ENCODE measurements around the gene TRNAU1AP. TPM values are rescaled to one million over a fixed set of nuclear protein-coding genes. Genes with fewer than 3 reads are reported as not detected.
"Not testable (repeated sequence)": the region's sequence is repeated elsewhere in the genome, so short reads cannot be mapped to it uniquely, and the experiment has no call there.

Gene TRNAU1AP
- total and polyA plus RNA-seq, 4 experiments from 2014 or later, result 25.8 to 46.7 (median 38.5) TPM

- Mint-ChIP-seq H3K27ac (no peak overlapping the region), H3K4me1 (peaks cover 0 to 4% (median 0%) of the 10 kb centered on the region in 4 donors), H3K4me3 (no peak overlapping the region), H3K9me3 (no peaks in the 10 kb centered on the region), H3K27me3 (no peaks in the 10 kb centered on the region), H3K36me3 (peaks cover 18 to 27% of the 10 kb centered on the region in 2 donors)
- ChIA-PET POLR2A (ENCODE audit: partially characterized antibody) (no interaction called here), CTCF (ENCODE audit: partially characterized antibody) (no interaction called here)
- DNase-seq, result no peak
- Histone ChIP-seq H3K9me3 (ENCODE audit: control insufficient read depth in 1 of 2, low read length in 2 of 2) (no peaks in the 10 kb centered on the region), H3K4me3 (ENCODE audit: low read length in 2 of 2) (no peak overlapping the region), H3K36me3 (ENCODE audit: insufficient read depth, low read length) (peaks cover 19% of the 10 kb centered on the region), H3K4me1 (ENCODE audit: insufficient read depth, low read length) (no peaks in the 10 kb centered on the region), H3K27me3 (ENCODE audit: insufficient read depth, low read length) (no peaks in the 10 kb centered on the region), H3K27ac (ENCODE audit: low read depth, low read length) (no peak overlapping the region)
- intact Hi-C loops (cut with micrococcal nuclease), result no loop called here
These were observed 17.7 kb upstream of the TRNAU1AP start for GRCh38 chr1:28535180-28535579.

GRCh38 chr1:28537457-28538199, 15.3 kb upstream of the TRNAU1AP start:
- H3K9me3 Mint-ChIP-seq, result no peaks in the 10 kb centered on the region
- no peaks in the 10 kb centered on the region for H3K27me3 Mint-ChIP-seq
- no peaks in the 10 kb centered on the region for H3K9me3 ChIP-seq (ENCODE audit: control insufficient read depth in 1 of 2, low read length in 2 of 2)
- ChIA-PET CTCF (ENCODE audit: partially characterized antibody) (interaction anchor here (0.6 kb wide), 1 partner anchor 996 kb away, joined by 3 read pairs; no protein-coding TSS in a partner anchor), POLR2A (ENCODE audit: partially characterized antibody) (interaction anchor here (0.9 kb wide), 1 partner anchor 44 kb away, joined by 4 read pairs; no protein-coding TSS in a partner anchor)
- no peak for DNase-seq
- H3K4me1 ChIP-seq (ENCODE audit: insufficient read depth, low read length), result no peaks in the 10 kb centered on the region
- no peak overlapping the region for H3K4me3 ChIP-seq (ENCODE audit: low read length in 2 of 2)
- no peak overlapping the region for H3K27ac ChIP-seq (ENCODE audit: low read depth, low read length)
- H3K27me3 ChIP-seq (ENCODE audit: insufficient read depth, low read length), result no peaks in the 10 kb centered on the region
- intact Hi-C loops (cut with micrococcal nuclease), result no loop called here
- peak overlapping the region in 1 of 7 donors; percentile 31 for H3K27ac Mint-ChIP-seq
- no peak overlapping the region for H3K4me3 Mint-ChIP-seq
- H3K36me3 ChIP-seq (ENCODE audit: insufficient read depth, low read length), result peaks cover 19% of the 10 kb centered on the region
- H3K36me3 Mint-ChIP-seq, result peaks cover 13 to 18% of the 10 kb centered on the region in 2 donors
- no peaks in the 10 kb centered on the region for H3K4me1 Mint-ChIP-seq

GRCh38 chr1:28538286-28538685, 14.6 kb upstream of the TRNAU1AP start:
- Mint-ChIP-seq H3K4me1 (no peaks in the 10 kb centered on the region), H3K27me3 (no peaks in the 10 kb centered on the region), H3K9me3 (no peaks in the 10 kb centered on the region), H3K36me3 (peaks cover 13 to 18% of the 10 kb centered on the region in 2 donors), H3K4me3 (no peak overlapping the region), H3K27ac (peak overlapping the region in 3 of 7 donors; percentile 32 to 70 (median 54))
- H3K36me3 ChIP-seq (ENCODE audit: insufficient read depth, low read length), result peaks cover 19% of the 10 kb centered on the region
- H3K4me3 ChIP-seq (ENCODE audit: low read length in 2 of 2), result no peak overlapping the region
- ChIA-PET CTCF (ENCODE audit: partially characterized antibody) (no interaction called here), POLR2A (ENCODE audit: partially characterized antibody) (interaction anchor here (0.6 to 0.9 kb wide), 2 partner anchors 11 to 43 kb away, joined by 3 to 4 read pairs; no protein-coding TSS in a partner anchor)
- H3K27me3 ChIP-seq (ENCODE audit: insufficient read depth, low read length), result no peaks in the 10 kb centered on the region
- no peaks in the 10 kb centered on the region for H3K4me1 ChIP-seq (ENCODE audit: insufficient read depth, low read length)
- H3K27ac ChIP-seq (ENCODE audit: low read depth, low read length), result no peak overlapping the region
- intact Hi-C loops (cut with micrococcal nuclease), result no loop called here
- no peaks in the 10 kb centered on the region for H3K9me3 ChIP-seq (ENCODE audit: control insufficient read depth in 1 of 2, low read length in 2 of 2)
- no peak for DNase-seq

- no peaks in the 10 kb centered on the region for H3K9me3 Mint-ChIP-seq
- no peak overlapping the region for H3K4me3 Mint-ChIP-seq
- DNase-seq, result no peak
- Histone ChIP-seq H3K4me3 (ENCODE audit: low read length in 2 of 2) (no peak overlapping the region), H3K27ac (ENCODE audit: low read depth, low read length) (no peak overlapping the region), H3K9me3 (ENCODE audit: control insufficient read depth in 1 of 2, low read length in 2 of 2) (no peaks in the 10 kb centered on the region), H3K36me3 (ENCODE audit: insufficient read depth, low read length) (peaks cover 10% of the 10 kb centered on the region), H3K4me1 (ENCODE audit: insufficient read depth, low read length) (no peaks in the 10 kb centered on the region), H3K27me3 (ENCODE audit: insufficient read depth, low read length) (no peaks in the 10 kb centered on the region)
- H3K36me3 Mint-ChIP-seq, result peaks cover 9 to 12% of the 10 kb centered on the region in 2 donors
- H3K27me3 Mint-ChIP-seq, result no peaks in the 10 kb centered on the region
- CTCF ChIA-PET (ENCODE audit: partially characterized antibody), result no interaction called here
- H3K27ac Mint-ChIP-seq, result no peak overlapping the region
- POLR2A ChIA-PET (ENCODE audit: partially characterized antibody), result no interaction called here
- intact Hi-C loops (cut with micrococcal nuclease), result no loop called here
- no peaks in the 10 kb centered on the region for H3K4me1 Mint-ChIP-seq
These were observed 12.2 kb upstream of the TRNAU1AP start for GRCh38 chr1:28540651-28541050.

GRCh38 chr1:28541414-28542015, 11.4 kb upstream of the TRNAU1AP start:
- CTCF ChIA-PET (ENCODE audit: partially characterized antibody); H3K9me3 Mint-ChIP-seq: not testable (repeated sequence)
- POLR2A ChIA-PET (ENCODE audit: partially characterized antibody), result interaction anchor here (0.6 kb wide), 1 partner anchor 40 kb away, joined by 3 read pairs; no protein-coding TSS in a partner anchor

GRCh38 chr1:28545246-28545628, 7.6 kb upstream of the TRNAU1AP start:
- POLR2A ChIA-PET (ENCODE audit: partially characterized antibody), result interaction anchor here (1.0 kb wide), 1 partner anchor 36 kb away, joined by 4 read pairs; no protein-coding TSS in a partner anchor

More at GRCh38 chr1:28541414-28542015, 11.4 kb upstream of the TRNAU1AP start:
- H3K4me3 Mint-ChIP-seq; H3K27ac ChIP-seq (ENCODE audit: low read depth, low read length); H3K9me3 ChIP-seq (ENCODE audit: control insufficient read depth in 1 of 2, low read length in 2 of 2); H3K36me3 Mint-ChIP-seq; H3K36me3 ChIP-seq (ENCODE audit: insufficient read depth, low read length); DNase-seq; H3K4me1 Mint-ChIP-seq; H3K27ac Mint-ChIP-seq; intact Hi-C loops (cut with micrococcal nuclease); H3K4me1 ChIP-seq (ENCODE audit: insufficient read depth, low read length); H3K27me3 Mint-ChIP-seq; H3K27me3 ChIP-seq (ENCODE audit: insufficient read depth, low read length); H3K4me3 ChIP-seq (ENCODE audit: low read length in 2 of 2): not testable (repeated sequence)

GRCh38 chr1:28548318-28548717, 4.6 kb upstream of the TRNAU1AP start:
- CTCF ChIA-PET (ENCODE audit: partially characterized antibody), result interaction anchor here (1.4 kb wide), 1 partner anchor 33 kb away, joined by 4 read pairs; no protein-coding TSS in a partner anchor
- Histone ChIP-seq H3K9me3 (ENCODE audit: control insufficient read depth in 1 of 2, low read length in 2 of 2) (no peaks in the 10 kb centered on the region), H3K27ac (ENCODE audit: low read depth, low read length) (no peak overlapping the region), H3K27me3 (ENCODE audit: insufficient read depth, low read length) (no peaks in the 10 kb centered on the region), H3K4me1 (ENCODE audit: insufficient read depth, low read length) (peaks cover 8% of the 10 kb centered on the region), H3K36me3 (ENCODE audit: insufficient read depth, low read length) (no peaks in the 10 kb centered on the region), H3K4me3 (ENCODE audit: low read length in 2 of 2) (no peak overlapping the region)
- H3K4me1 Mint-ChIP-seq, result peaks cover 2 to 16% (median 10%) of the 10 kb centered on the region in 4 donors
- POLR2A ChIA-PET (ENCODE audit: partially characterized antibody), result no interaction called here
- no peak overlapping the region for H3K4me3 Mint-ChIP-seq
- H3K9me3 Mint-ChIP-seq, result peaks cover 0 to 2% (median 0%) of the 10 kb centered on the region in 8 donors
- intact Hi-C loops (cut with micrococcal nuclease), result no loop called here
- peaks cover 0 to 9% of the 10 kb centered on the region in 2 donors for H3K36me3 Mint-ChIP-seq
- H3K27ac Mint-ChIP-seq, result no peak overlapping the region
- no peak for DNase-seq
- H3K27me3 Mint-ChIP-seq, result no peaks in the 10 kb centered on the region

More at GRCh38 chr1:28545246-28545628, 7.6 kb upstream of the TRNAU1AP start:
- H3K36me3 Mint-ChIP-seq, result no peaks in the 10 kb centered on the region
- Histone ChIP-seq H3K9me3 (ENCODE audit: control insufficient read depth in 1 of 2, low read length in 2 of 2) (no peaks in the 10 kb centered on the region), H3K27me3 (ENCODE audit: insufficient read depth, low read length) (no peaks in the 10 kb centered on the region), H3K36me3 (ENCODE audit: insufficient read depth, low read length) (no peaks in the 10 kb centered on the region), H3K4me1 (ENCODE audit: insufficient read depth, low read length) (no peaks in the 10 kb centered on the region), H3K4me3 (ENCODE audit: low read length in 2 of 2) (no peak overlapping the region), H3K27ac (ENCODE audit: low read depth, low read length) (no peak overlapping the region)
- no peak overlapping the region for H3K4me3 Mint-ChIP-seq
- DNase-seq, result no peak
- H3K4me1 Mint-ChIP-seq, result no peaks in the 10 kb centered on the region
- CTCF ChIA-PET (ENCODE audit: partially characterized antibody), result interaction anchor here (1.4 kb wide), 1 partner anchor 58 kb away, joined by 3 read pairs; no protein-coding TSS in a partner anchor
- H3K27ac Mint-ChIP-seq, result no peak overlapping the region
- no peaks in the 10 kb centered on the region for H3K9me3 Mint-ChIP-seq
- H3K27me3 Mint-ChIP-seq, result no peaks in the 10 kb centered on the region
- intact Hi-C loops (cut with micrococcal nuclease), result no loop called here

Measured in CD4-positive, alpha-beta memory T cell (primary cell).